Endothelial cell of umbilical vein (primary cell): ENCODE measurements around the gene CNTNAP2. TPM values are rescaled to one million over a fixed set of nuclear protein-coding genes. Genes with fewer than 3 reads are reported as not detected.

ENCODE experiments used
- BruUV-seq: library from RNA; stranded (reverse); fragments of 400-500 nt; replicated peaks from 2 replicates; lab custom pipeline; 2021; lab: Mats Ljungman, UMichigan
- CTCF ChIA-PET: fragments of 300-600, 350-600 bp; sonication (Branson Sonifier 250); formaldehyde crosslinking; loops from one replicate; lab custom pipeline; 2021; ENCODE audit warnings: antibody characterized with exemption, inconsistent platforms; lab: Charles Lee
- POLR2A ChIA-PET: fragments of 300-600, 350-600 bp; sonication (Branson Sonifier 250); formaldehyde crosslinking; loops from one replicate; lab custom pipeline; 2021; ENCODE audit warnings: antibody characterized with exemption, inconsistent platforms; lab: Charles Lee
- DNase-seq: peaks from one replicate; pipeline ENCODE4 v3.0.0-alpha.2; 2011; ENCODE audit warnings: low read depth, low spot score
- FAIRE-seq: peaks from 2 replicates; lab custom pipeline; 2011; peaks lifted over from hg19 to GRCh38; lab: Jason Lieb, UNC
- H2AFZ ChIP-seq: 2 replicates; pipeline ENCODE4 v1.6.0; 2012; ENCODE audit warnings: low read depth, low read length, control low read depth, inconsistent platforms
- H3K27ac ChIP-seq: 2 replicates; pipeline ENCODE4 v1.5.1; 2011; ENCODE audit warnings: low read depth, mild to moderate bottlenecking, control low read depth, low read length, moderate library complexity; ENCODE audit not compliant: insufficient read depth
- H3K27me3 ChIP-seq, 2 experiments: 2 replicates each; pipeline versions ENCODE4 v1.6.0 to v1.6.1; 2011; ENCODE audit warnings: low read length in 2 of 2, mixed read lengths in 1 of 2; ENCODE audit not compliant: control insufficient read depth in 2 of 2, insufficient read depth in 2 of 2
- H3K36me3 ChIP-seq, 2 experiments: 2 replicates in 1 of 2; 3 replicates in 1 of 2; pipeline ENCODE4 v1.5.1; 2011; ENCODE audit warnings: low read length in 2 of 2, mild to moderate bottlenecking in 1 of 2, moderate library complexity in 1 of 2; ENCODE audit not compliant: control insufficient read depth in 2 of 2, insufficient read depth in 2 of 2; ENCODE audit errors: extremely low read depth in 1 of 2
- H3K4me1 ChIP-seq: 3 replicates; pipeline ENCODE4 v1.5.1; 2011; ENCODE audit warnings: mild to moderate bottlenecking, low read length; ENCODE audit not compliant: control insufficient read depth, insufficient read depth; ENCODE audit errors: extremely low read depth
- H3K4me2 ChIP-seq: 2 replicates; pipeline ENCODE4 v1.6.1; 2011; ENCODE audit warnings: low read length, control low read depth, mixed read lengths; ENCODE audit not compliant: insufficient read depth
- H3K4me3 ChIP-seq, 3 experiments: fragments of 200-600 bp in 1 of 3; sonication (generic), shearing (Covaris generic) in 1 of 3; replicated peaks in 1 of 3; 2 replicates each; pipeline ENCODE4 v1.5.1; 2011 to 2016; ENCODE audit warnings: control low read depth in 3 of 3, low read length in 3 of 3, mild to moderate bottlenecking in 2 of 3, inconsistent platforms in 1 of 3, low read depth in 1 of 3, moderate library complexity in 1 of 3; ENCODE audit not compliant: insufficient read depth in 1 of 3
- H3K79me2 ChIP-seq: 2 replicates; pipeline ENCODE4 v1.6.0; 2012; ENCODE audit warnings: low read length, inconsistent platforms; ENCODE audit not compliant: control insufficient read depth, insufficient read depth
- H3K9ac ChIP-seq: replicated peaks from 2 replicates; pipeline ENCODE3; 2011; ENCODE audit warnings: low read length, control low read depth; ENCODE audit not compliant: insufficient read depth; ENCODE audit errors: extremely low read depth
- H3K9me1 ChIP-seq: replicated peaks from 3 replicates; pipeline ENCODE4 v1.6.0; 2011; ENCODE audit warnings: mild to moderate bottlenecking, low read length; ENCODE audit not compliant: control insufficient read depth, insufficient read depth; ENCODE audit errors: extremely low read depth
- H3K9me3 ChIP-seq: replicated peaks from 2 replicates; pipeline ENCODE4 v1.5.1; 2012; ENCODE audit warnings: low read length, inconsistent platforms; ENCODE audit not compliant: control insufficient read depth, insufficient read depth
- H4K20me1 ChIP-seq: replicated peaks from 2 replicates; pipeline ENCODE3; 2011; ENCODE audit warnings: mild to moderate bottlenecking, low read length; ENCODE audit not compliant: control insufficient read depth, insufficient read depth; ENCODE audit errors: extremely low read depth
- EZH2 ChIP-seq: IDR thresholded peaks from 2 replicates; pipeline ENCODE4 v1.6.1; 2012; ENCODE audit warnings: borderline replicate concordance, low read depth, mild to moderate bottlenecking, moderate library complexity, low read length, inconsistent platforms; ENCODE audit not compliant: severe bottlenecking
- FOS ChIP-seq: IDR thresholded peaks from 2 replicates; pipeline ENCODE4 v1.6.1; 2011; ENCODE audit warnings: mild to moderate bottlenecking, low read length, moderate library complexity, borderline replicate concordance; ENCODE audit not compliant: insufficient read depth
- GATA2 ChIP-seq: IDR thresholded peaks from 2 replicates; pipeline ENCODE4 v1.7.0; 2011; ENCODE audit warnings: low read depth, mild to moderate bottlenecking, moderate library complexity, mixed read lengths, low read length; ENCODE audit not compliant: insufficient read length, insufficient read depth
- JUN ChIP-seq: IDR thresholded peaks from 2 replicates; pipeline ENCODE4 v1.6.1; 2011; ENCODE audit warnings: borderline replicate concordance, low read depth; ENCODE audit not compliant: insufficient read length, insufficient read depth
- MAX ChIP-seq: IDR thresholded peaks from 2 replicates; pipeline ENCODE4 v1.6.1; 2011; ENCODE audit not compliant: insufficient read depth, insufficient read length
- MYC ChIP-seq: IDR thresholded peaks from one replicate; pipeline ENCODE4 v1.6.1; 2011; ENCODE audit warnings: mild to moderate bottlenecking, low read depth, low read length
- POLR2A ChIP-seq: IDR thresholded peaks from 2 replicates; pipeline ENCODE4 v1.6.1; 2012; ENCODE audit warnings: low read depth, mild to moderate bottlenecking, control low read depth, low read length
- POLR2AphosphoS5 ChIP-seq: IDR thresholded peaks from 2 replicates; pipeline ENCODE4 v1.6.1; 2012; ENCODE audit warnings: low read depth, mild to moderate bottlenecking, control low read depth, low read length, moderate library complexity; ENCODE audit not compliant: insufficient read depth
- dilution Hi-C: fragments of 300-500 bp; cut with MboI; formaldehyde crosslinking; loops from one replicate; pipeline ENCODE4 v1.15.0; 2019; ENCODE audit warnings: low sequenced_read_pairs; ENCODE audit not compliant: extremely low pct_ligation_motif_present
- intact Hi-C: fragments of 100-400 bp; cut with micrococcal nuclease; formaldehyde crosslinking; loops from one replicate; pipeline ENCODE4 v1.10.0; 2022
- polyA plus RNA-seq, 4 experiments: library from polyadenylated mRNA; depleted of rRNA in 3 of 4; stranded (reverse) in 3 of 4; unstranded in 1 of 4; fragments of >200 nt; gene quantifications; 2 replicates each; pipeline versions ENCODE4 v1.2.1 to v1.2.3, GENCODE V29; 2011 to 2012; ENCODE audit warnings: missing spikeins in 1 of 4
- total RNA-seq: library from RNA; stranded (reverse); gene quantifications from 2 replicates; pipeline ENCODE4 v1.2.3, GENCODE V29; 2021
- TF ChIP-seq, protein P1 (sequence below), 2 donors: IDR thresholded peaks; 1 replicate in 1 of 2; 2 replicates in 1 of 2; pipeline ENCODE4 v1.5.1; 2011; ENCODE audit warnings: low read length in 2 of 2, mild to moderate bottlenecking in 2 of 2, moderate library complexity in 2 of 2, control low read depth in 1 of 2, inconsistent platforms in 1 of 2, low read depth in 1 of 2; ENCODE audit not compliant: insufficient read depth in 1 of 2; ENCODE audit errors: extremely low read depth in 1 of 2

The CNTNAP2 gene
- total and polyA plus RNA-seq, 2 donors (not counting 3 experiments of a cell fraction or from before 2014, with no cell fraction given): not detected

- Histone ChIP-seq H3K4me3 (no peak overlapping the region), H3K79me2 (no peaks in the 10 kb centered on the region), H4K20me1 (no peaks in the 10 kb centered on the region), H3K36me3 (no peaks in the 10 kb centered on the region), H3K9ac (no peak overlapping the region), H3K4me2 (no peak overlapping the region), H3K9me3 (peaks cover 2% of the 10 kb centered on the region), H3K9me1 (no peaks in the 10 kb centered on the region), H3K4me1 (no peaks in the 10 kb centered on the region), H3K27ac (no peak overlapping the region), H3K27me3 (no peaks in the 10 kb centered on the region), H2AFZ (no peak overlapping the region)
- FAIRE-seq: no peak
- dilution Hi-C loops (no loop called here), intact Hi-C loops (no loop called here)
- no TSS peak for BruUV-seq
- CTCF ChIA-PET: no interaction called here
- POLR2A ChIA-PET: no interaction called here
- TF ChIP-seq FOS (no peak), MAX (no peak), MYC (no peak), POLR2A (no peak), POLR2AphosphoS5 (no peak), GATA2 (no peak), EZH2 (no peak), JUN (no peak)
- TF ChIP-seq, protein P1, sequence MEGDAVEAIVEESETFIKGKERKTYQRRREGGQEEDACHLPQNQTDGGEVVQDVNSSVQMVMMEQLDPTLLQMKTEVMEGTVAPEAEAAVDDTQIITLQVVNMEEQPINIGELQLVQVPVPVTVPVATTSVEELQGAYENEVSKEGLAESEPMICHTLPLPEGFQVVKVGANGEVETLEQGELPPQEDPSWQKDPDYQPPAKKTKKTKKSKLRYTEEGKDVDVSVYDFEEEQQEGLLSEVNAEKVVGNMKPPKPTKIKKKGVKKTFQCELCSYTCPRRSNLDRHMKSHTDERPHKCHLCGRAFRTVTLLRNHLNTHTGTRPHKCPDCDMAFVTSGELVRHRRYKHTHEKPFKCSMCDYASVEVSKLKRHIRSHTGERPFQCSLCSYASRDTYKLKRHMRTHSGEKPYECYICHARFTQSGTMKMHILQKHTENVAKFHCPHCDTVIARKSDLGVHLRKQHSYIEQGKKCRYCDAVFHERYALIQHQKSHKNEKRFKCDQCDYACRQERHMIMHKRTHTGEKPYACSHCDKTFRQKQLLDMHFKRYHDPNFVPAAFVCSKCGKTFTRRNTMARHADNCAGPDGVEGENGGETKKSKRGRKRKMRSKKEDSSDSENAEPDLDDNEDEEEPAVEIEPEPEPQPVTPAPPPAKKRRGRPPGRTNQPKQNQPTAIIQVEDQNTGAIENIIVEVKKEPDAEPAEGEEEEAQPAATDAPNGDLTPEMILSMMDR (IDR thresholded peaks at IDR 0.05; ENCODE audit: extremely low read depth in 1 of 2, insufficient read depth in 1 of 2, low read depth in 1 of 2, low read length in 2 of 2): no peak
- no peak for DNase-seq
These were observed 1659.1 kb downstream of the CNTNAP2 start for GRCh38 chr7:147775516-147776284.
